ENCODE data around the gene COQ10B.

- TF ChIP-seq CTCF (IDR thresholded peaks at IDR 0.05) (no peak), EP300 (IDR thresholded peaks at IDR 0.05) (no peak), POLR2A (IDR thresholded peaks at IDR 0.05) (no peak)
These were observed 6.5 kb upstream of the COQ10B start for GRCh38 chr2:197446844-197447243.

Data from ovary (tissue), 3 donors.